ENCODE results near the gene FAM222A.
"Not testable (repeated sequence)": the region's sequence is repeated elsewhere in the genome, so short reads cannot be mapped to it uniquely, and the experiment has no call there.

The FAM222A gene

DNA sequence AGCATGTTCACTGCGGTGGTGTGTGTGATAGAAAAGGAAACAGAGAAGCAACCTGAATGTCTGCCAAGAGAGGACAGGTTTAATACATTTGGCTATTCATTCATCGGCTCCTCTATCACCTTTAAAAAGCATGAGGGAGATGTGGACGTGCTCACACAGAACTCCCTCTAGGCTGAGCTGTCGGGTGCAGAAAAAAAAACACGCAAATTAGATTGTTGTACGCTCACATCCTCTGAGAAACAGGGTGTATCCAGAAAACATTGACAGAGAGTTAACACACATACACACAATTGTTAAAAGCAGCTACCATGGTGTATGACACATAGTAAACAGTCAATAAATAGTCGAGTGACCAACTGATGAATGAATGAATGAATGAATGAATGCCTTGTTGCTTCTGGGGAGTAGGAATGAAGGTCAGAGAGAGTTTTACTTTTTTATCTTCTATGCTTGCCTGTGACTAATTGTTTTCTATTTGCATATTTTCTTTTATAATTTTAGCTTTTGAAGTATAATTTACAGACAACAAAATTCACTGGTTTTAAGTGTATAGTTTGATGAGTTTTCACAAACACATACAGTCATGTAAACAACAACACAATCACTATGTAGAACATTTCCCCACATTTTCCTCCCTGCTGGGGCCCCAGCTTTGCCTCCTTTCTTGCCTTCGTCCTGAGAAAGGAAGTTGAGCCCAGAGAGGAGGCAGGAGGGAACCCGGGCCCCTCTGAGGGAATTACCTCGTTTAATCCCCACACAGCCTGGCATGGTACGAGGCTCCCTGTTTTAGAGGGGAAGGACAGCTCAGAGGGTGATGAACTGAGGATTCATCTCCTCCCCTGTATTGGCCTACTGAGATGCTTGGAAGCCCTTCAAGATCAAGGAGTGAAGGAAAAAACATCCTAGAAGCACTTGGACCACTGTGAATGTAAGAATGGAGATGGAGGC, 19.7 kb upstream of the FAM222A start:
- no peak for DNase-seq (ENCODE audit: low read depth)

DNA sequence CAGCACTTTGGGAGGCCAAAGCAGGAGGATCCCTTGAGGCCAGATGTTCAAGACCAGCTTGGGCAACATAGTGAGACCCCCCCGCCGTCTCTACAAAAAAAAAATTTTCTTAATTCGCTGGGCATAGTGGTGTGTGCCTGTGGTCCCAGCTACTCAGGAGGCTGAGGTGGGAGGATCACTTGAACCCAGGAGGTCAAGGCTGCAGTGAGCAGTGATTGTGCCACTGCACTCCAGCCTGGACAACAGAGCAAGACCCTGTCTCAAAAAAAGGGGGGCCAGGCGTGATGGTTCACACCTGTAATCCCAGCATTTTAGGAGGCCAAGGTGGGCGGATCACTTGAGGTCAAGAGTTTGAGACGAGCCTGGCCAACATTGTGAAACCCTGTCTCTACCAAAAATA, 19.0 kb upstream of the FAM222A start:
- not testable (repeated sequence) for DNase-seq (ENCODE audit: low read depth)

DNA sequence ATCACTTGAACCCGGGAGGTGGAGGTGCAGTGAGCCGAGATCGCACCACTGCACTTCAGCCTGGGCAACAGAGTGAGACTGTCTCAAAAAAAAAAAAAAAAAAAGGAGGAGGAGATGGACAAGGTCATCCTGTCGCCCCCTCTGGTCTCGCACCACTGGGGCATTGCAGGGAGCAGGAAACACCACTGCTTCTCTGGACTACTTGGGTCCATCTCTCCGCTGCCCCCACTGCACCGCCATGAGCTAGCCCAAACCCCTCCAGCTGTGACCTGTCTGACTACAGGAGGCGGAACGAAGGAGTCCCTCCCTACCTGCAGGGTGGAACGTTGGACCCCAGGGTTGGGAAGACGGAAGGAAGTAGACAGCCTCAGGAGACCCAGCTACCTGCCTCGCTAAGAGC, 18.2 kb upstream of the FAM222A start:
- DNase-seq (ENCODE audit: low read depth): no peak

GRCh38 chr12:109695961-109696461, 17.6 kb upstream of the FAM222A start:
- DNase-seq (ENCODE audit: low read depth): no peak

GRCh38 chr12:109696485-109697269, 16.9 kb upstream of the FAM222A start:
- no peak for DNase-seq (ENCODE audit: low read depth)

DNA sequence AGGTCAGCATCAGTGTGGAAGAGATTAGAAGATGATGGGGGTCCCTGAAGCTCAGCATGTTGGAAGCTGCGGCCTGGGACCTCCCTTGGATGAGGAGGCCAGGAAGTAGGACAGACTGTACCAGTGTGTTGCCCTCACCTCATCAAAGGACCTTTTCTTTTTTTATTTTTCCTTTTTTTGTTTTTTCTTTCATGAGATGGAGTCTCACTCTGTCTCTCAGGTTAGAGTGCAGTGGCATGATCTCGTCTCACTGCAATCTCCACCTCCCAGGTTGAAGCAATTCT, 16.4 kb upstream of the FAM222A start:
- DNase-seq (ENCODE audit: low read depth): no peak

- DNase-seq (ENCODE audit: low read depth): no peak
These were observed 15.7 kb upstream of the FAM222A start for GRCh38 chr12:109697877-109698468.

- DNase-seq (ENCODE audit: low read depth): no peak
These were observed 14.8 kb upstream of the FAM222A start for GRCh38 chr12:109698820-109699219.

DNA sequence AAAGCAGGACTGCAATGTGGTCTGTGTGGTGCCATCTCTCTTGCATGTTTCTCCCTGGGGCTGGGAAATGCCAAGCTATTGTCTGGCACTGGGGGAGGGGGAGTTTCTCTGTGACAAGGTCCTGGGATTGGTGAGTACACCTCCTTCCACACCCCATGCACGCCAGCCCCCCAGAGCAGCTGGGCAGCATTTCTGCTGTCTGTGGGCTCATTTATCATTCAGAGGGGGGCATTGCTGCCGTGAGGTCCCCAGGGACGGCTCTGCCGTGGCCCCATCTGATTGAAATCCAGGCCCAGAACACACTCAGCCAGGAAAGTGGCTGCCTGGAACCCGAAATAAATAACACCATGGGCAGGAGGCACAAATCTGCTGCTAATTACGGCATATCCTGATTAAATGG, 12.6 kb upstream of the FAM222A start:
- DNase-seq (ENCODE audit: low read depth): no peak

DNA sequence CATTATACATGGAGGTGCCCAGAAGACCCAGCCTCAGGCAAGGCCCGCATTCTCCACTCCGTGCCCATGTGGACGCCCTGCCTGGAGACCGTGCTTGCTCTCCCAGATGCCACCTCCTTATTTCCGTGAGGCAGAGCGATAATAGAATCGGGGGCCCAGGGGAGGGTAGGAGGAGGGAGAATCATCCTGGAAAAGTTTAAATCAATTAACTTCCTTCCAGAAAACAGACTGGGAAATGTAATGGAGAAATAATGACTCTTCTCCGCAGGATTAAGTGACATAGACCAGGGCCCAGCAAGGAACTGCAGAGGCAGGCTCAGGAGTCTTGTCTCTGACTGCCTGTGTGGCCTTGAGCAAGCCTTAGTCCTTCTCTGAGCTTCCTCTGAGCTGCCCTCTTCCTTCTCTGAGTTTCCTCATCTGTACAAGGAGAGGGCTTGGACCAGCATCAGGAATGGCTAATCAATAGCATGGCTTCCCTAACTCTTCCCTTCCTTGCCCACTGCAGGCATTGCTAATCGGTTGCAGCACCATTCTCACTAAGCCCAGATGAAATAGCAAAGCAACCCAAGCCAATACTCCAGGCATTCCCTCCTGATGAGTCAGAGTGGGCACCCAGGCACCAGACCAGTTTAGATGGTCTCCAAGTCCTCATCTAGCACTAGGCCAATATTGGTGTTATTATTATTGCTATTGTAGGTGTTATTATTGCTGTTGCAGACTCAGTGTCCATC, 11.3 kb upstream of the FAM222A start:
- DNase-seq (ENCODE audit: low read depth): no peak

DNA sequence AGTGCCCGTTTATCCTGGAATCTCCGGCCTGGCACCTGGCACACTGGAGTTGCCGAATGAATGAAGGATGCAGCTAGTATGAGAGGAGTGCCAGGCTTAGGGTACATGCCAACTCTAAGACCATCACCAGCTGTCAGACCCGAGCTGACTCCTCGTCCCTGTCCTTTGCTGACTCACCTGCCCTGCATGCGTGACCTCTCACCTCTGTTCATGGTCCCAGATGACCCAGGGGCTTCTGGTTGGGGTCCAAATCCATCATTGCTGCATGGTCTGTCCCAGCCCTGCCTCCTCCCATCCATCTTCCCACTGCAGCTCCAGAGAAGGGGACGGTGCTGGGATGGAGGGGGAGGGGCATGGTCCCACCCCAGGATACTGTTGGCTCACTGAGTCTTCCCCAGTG, 9.9 kb upstream of the FAM222A start:
- no peak for DNase-seq (ENCODE audit: low read depth)

DNA sequence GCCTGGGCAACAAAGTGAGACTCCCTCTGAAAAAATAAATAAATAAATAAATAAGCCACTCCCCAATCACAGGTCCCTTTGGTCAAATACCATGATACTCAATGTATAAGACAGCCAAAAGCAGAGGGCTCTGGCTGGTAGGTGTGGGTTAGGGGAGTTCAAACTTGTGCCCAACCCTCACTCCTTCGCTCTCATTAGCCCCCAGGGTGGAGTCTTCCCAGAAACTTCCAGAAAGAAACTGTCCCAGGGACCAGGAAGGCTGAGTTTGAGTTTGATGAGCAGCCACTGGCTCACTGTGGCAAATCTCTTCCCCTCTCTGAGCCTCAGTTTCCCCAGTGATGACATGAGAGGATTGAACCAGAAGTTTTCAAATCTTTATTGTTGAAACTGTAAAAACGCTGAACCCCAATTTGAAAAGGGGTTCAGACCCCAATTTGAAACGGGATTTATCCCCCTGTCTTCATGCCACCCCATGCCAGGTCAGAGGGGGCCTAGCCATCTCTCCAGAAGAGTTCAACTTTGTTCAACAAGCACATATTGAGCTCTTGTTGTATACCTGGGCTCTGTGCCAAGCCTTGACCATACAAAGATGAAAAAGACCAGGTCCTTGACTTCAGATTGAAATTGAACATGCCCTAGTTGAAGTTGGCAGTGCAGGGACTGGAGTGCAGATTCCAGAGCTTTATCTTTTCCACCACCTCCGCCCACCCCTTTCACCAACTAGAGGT, 9.1 kb upstream of the FAM222A start:
- DNase-seq (ENCODE audit: low read depth): no peak

DNA sequence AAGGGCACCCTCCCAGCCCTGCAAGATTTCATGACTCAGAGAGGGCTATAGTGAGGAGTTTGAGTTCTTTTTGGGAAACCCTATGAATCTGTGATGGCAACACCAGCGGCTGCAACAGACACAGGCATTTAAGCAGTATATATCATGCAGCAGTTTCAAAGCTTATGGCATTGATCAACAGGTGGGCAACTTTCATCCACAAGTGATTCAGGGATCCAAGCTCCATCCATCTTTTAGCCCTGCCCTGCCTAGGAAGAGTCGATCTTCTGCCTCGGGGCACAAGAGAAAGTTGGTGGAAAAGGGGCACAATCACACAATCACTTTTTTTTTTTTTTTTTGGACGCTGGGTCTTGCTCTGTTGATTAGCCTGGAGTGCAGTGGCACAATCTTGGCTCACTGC, 8.3 kb upstream of the FAM222A start:
- DNase-seq (ENCODE audit: low read depth): no peak

- DNase-seq (ENCODE audit: low read depth): no peak
These were observed 7.3 kb upstream of the FAM222A start for GRCh38 chr12:109706398-109706746.

DNA sequence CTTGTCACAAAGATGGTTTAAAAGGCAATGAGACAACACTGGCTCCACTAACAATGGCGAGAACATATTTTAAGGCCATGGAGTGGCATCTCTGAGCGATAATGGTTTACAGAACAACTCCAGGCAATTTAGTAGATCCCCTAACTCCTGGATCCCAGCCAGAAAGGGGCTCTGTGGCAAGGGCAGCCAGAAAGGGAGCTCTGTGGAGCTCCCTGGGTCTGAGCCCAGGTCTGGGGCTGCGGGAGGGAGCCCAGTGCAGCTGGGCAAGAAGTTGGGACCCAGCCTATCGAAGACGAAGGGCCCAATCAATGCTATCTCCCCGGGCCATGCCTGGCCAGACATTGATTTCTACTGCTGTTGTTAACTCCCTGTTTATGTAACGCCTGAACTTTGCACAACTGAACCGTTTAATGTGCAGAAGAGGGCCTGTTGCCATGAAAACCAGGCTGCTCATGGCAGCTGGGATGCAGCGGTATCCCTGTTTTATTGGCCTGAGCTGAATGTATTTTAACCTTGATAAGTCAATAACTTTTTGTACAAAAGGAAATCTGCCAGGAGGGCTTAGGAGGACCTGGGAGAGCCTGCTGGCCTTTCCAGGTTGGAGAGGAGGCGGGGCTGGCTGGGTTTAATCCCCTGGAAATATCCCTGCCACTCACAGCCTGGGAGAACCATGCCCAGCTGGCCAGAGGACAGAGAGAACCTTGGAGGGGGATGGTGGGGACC, 6.7 kb upstream of the FAM222A start:
- no peak for DNase-seq (ENCODE audit: low read depth)

DNA sequence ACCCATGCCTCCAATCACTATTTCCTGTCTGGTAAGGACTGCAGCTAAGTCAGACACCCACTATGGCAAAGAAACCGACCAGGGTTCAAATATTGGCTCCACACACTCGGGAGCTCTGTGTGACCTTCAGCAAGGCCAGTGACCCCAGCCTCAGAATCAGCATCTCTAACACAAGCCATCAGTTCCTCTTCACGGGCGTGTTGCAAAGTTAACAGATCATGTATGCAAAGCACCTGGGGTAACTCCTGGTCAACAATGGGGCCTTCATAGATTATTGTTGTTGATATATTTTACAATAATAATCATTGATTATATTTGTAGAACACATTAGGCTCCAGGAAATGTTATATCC, 6.2 kb upstream of the FAM222A start:
- no peak for DNase-seq (ENCODE audit: low read depth)

DNA sequence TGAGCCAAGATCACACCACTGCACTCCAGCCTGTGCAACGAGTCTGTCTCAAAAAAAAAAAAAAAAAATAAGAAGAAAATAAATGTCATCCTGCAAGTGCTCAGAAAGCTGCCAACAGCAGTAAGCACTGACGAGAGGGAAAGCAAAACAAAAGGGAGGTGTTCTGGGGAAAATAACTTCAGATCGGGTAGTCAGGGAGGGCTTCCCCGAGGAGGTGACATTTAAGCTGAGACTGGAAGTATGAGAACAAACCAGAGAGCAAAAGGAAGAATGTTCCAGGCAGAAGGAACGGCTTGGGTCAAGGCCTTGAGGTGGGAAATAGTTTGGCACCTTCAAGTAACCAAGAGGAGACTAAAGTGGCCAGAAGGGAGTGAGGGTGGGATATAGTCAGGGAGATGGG, 4.7 kb upstream of the FAM222A start:
- DNase-seq (ENCODE audit: low read depth): no peak

GRCh38 chr12:109709401-109709991, 4.1 kb upstream of the FAM222A start:
- no peak for DNase-seq (ENCODE audit: low read depth)

DNA sequence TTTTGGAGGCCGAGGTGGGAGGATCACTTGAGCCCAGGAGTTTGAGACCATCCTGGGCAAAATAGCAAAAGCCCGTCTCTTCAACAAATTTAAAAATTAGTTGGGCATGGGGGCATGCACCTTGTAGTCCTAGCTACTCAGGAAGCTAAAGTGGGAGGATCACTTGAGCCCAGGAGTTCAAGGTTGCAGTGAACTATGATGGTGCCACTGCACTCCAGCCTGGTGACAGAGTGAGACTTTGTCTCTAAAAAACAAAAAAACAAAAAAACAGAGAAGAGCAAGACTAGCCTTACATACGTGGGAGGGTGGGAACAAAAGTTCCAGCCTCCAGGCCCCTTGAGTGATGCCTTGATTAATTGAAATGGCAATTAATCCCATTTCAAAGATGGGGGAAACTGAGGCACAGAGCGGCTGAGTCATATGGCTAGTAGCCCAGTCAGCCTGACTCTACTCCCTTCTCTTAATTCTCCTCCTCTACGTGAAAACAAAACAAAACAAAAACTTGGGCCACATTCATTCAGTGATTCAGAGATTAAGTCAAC, 3.3 kb upstream of the FAM222A start:
- DNase-seq (ENCODE audit: low read depth): no peak
